T-helper 17 cell (primary cell): ENCODE results near the gene SLC27A1. TPM values are rescaled to one million over a fixed set of nuclear protein-coding genes. Genes with fewer than 3 reads are reported as not detected.
"Not testable (repeated sequence)": the region's sequence is repeated elsewhere in the genome, so short reads cannot be mapped to it uniquely, and the experiment has no call there.

Source experiments
- ATAC-seq: fragments of 150-1000 bp; cut with Tn5 transposase; 2 replicates; pipeline ENCODE4 v1.10.0; 2021; ENCODE audit warnings: mild to moderate bottlenecking, moderate library complexity
- DNase-seq, 3 donors: peaks; one replicate each; pipeline versions ENCODE4 v3.0.0 to v3.0.0-alpha.2; 2020 to 2021
- H3K9me3 ChIP-seq: one replicate; pipeline ENCODE4 v1.7.0; 2013; ENCODE audit warnings: low read length, mild to moderate bottlenecking; ENCODE audit not compliant: control insufficient read depth, poor library complexity, severe bottlenecking
- H3K27ac Mint-ChIP-seq: one replicate; pipeline ENCODE4 v1.8.0; 2022; ENCODE audit warnings: mild to moderate bottlenecking, moderate library complexity, mixed read lengths
- H3K27me3 Mint-ChIP-seq: one replicate; pipeline ENCODE4 v1.8.0; 2022; ENCODE audit warnings: mixed read lengths
- H3K36me3 Mint-ChIP-seq: one replicate; pipeline ENCODE4 v1.8.0; 2022; ENCODE audit warnings: low read depth, mixed read lengths
- H3K4me1 Mint-ChIP-seq: one replicate; pipeline ENCODE4 v1.8.0; 2022; ENCODE audit warnings: mild to moderate bottlenecking, mixed read lengths
- H3K4me3 Mint-ChIP-seq: one replicate; pipeline ENCODE4 v1.8.0; 2022; ENCODE audit warnings: mild to moderate bottlenecking, moderate library complexity, mixed read lengths
- total RNA-seq, 4 donors: library from RNA in 2 of 4; stranded (reverse) in 2 of 4; gene quantifications; one replicate each; pipeline ENCODE4 v1.2.3 and lab custom pipeline; 2022 to 2026

SLC27A1 gene
- total RNA-seq, 2 donors from 2014 or later, result 5.8 to 7.1 TPM

GRCh38 chr19:17500447-17501198 is 30.3 kb downstream of the SLC27A1 start:
- Mint-ChIP-seq H3K27ac (no peak overlapping the region), H3K4me3 (no peak overlapping the region), H3K27me3 (no peaks in the 10 kb centered on the region), H3K36me3 (peaks cover 4% of the 10 kb centered on the region), H3K4me1 (peaks cover 20% of the 10 kb centered on the region)
- ATAC-seq (no peak), DNase-seq (no peak)
- H3K9me3 ChIP-seq, result no peaks in the 10 kb centered on the region

DNA sequence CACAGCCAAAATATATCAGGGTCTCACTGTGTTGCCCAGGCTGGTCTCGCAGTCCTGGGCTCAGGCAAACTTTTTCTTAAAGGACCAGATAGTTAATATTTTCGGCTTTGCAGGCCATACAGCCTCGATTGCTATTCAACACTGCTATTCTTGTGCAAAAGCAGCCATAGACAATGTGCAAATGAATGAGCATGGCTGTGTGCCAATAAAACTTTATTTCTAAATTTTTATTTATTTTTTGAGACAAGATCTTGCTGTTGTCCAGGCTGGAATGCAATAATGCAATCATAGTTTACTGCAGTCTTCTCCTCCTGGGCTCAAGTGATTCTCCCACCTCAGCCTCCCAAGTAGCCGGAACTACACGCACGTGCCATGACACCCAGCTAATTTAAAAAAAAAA is 32.9 kb downstream of the SLC27A1 start:
- H3K9me3 ChIP-seq, result no peaks in the 10 kb centered on the region
- Mint-ChIP-seq H3K36me3 (peaks cover 4% of the 10 kb centered on the region), H3K4me1 (peaks cover 10% of the 10 kb centered on the region), H3K27ac (no peak overlapping the region), H3K27me3 (no peaks in the 10 kb centered on the region), H3K4me3 (no peak overlapping the region)
- ATAC-seq (no peak), DNase-seq (no peak)

GRCh38 chr19:17504030-17504429 is 33.7 kb downstream of the SLC27A1 start:
- peaks cover 4% of the 10 kb centered on the region for H3K36me3 Mint-ChIP-seq
- H3K27ac Mint-ChIP-seq, result no peak overlapping the region
- no peak overlapping the region for H3K4me3 Mint-ChIP-seq
- ATAC-seq (no peak), DNase-seq (no peak)
- H3K27me3 Mint-ChIP-seq, result no peaks in the 10 kb centered on the region
- peaks cover 10% of the 10 kb centered on the region for H3K4me1 Mint-ChIP-seq
- H3K9me3 ChIP-seq, result no peaks in the 10 kb centered on the region

GRCh38 chr19:17504456-17504855 is 34.1 kb downstream of the SLC27A1 start:
- H3K27me3 Mint-ChIP-seq, result no peaks in the 10 kb centered on the region
- ATAC-seq, result no peak
- no peak overlapping the region for H3K27ac Mint-ChIP-seq

DNA sequence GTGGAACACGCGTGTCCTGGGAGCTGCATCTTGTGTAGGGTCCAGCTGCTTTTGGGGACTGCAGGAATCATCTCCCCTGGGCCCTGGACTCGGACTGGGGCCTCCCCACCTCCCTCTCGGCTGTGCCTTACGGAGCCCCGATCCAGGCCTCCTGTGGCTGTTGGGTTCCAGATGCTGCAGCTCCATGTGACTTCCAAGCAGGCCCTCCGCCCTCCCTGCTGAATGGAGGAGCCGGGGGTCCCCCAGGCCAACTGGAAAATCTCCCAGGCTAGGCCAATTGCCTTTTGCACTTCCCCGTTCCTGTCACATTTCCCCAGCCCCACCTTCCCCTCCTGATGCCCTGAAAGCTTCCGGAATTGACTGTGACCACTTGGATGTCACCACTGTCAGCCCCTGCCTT is 34.9 kb downstream of the SLC27A1 start:
- no peaks in the 10 kb centered on the region for H3K27me3 Mint-ChIP-seq

More at GRCh38 chr19:17504456-17504855, 34.1 kb downstream of the SLC27A1 start:
- peaks cover 10% of the 10 kb centered on the region for H3K4me1 Mint-ChIP-seq
- H3K9me3 ChIP-seq, result no peaks in the 10 kb centered on the region
- no peak overlapping the region for H3K4me3 Mint-ChIP-seq
- H3K36me3 Mint-ChIP-seq, result peaks cover 4% of the 10 kb centered on the region
- DNase-seq, result no peak

GRCh38 chr19:17506745-17507144 is 36.4 kb downstream of the SLC27A1 start:
- H3K4me1 Mint-ChIP-seq, result peaks cover 15% of the 10 kb centered on the region
- no peak for ATAC-seq
- H3K27ac Mint-ChIP-seq, result no peak overlapping the region
- H3K4me3 Mint-ChIP-seq, result no peak overlapping the region
- H3K9me3 ChIP-seq, result no peaks in the 10 kb centered on the region
- peaks cover 4% of the 10 kb centered on the region for H3K36me3 Mint-ChIP-seq
- no peaks in the 10 kb centered on the region for H3K27me3 Mint-ChIP-seq
- no peak for DNase-seq

More for the DNA sequence above, 34.9 kb downstream of the SLC27A1 start:
- ATAC-seq (no peak), DNase-seq (no peak)
- H3K4me1 Mint-ChIP-seq, result peaks cover 8% of the 10 kb centered on the region
- no peak overlapping the region for H3K4me3 Mint-ChIP-seq
- H3K36me3 Mint-ChIP-seq, result peaks cover 4% of the 10 kb centered on the region
- H3K27ac Mint-ChIP-seq, result no peak overlapping the region
- H3K9me3 ChIP-seq, result no peaks in the 10 kb centered on the region

DNA sequence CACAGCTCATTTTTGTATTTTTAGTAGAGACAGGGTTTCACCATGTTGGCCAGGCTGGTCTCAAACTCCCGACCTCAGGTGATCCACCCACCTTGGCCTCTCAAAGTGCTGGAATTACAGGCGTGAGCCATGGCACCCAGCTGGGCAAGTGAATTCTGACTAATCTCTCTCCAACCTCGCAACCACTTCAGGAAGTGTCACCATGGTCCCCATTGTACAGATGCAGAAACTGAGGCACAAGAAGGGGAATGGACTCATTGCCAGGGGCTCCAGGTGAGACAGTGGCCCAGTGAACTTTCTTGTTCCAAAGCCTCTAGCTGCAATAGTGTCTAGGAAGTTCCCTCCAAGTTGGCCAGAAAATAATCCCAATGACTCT is 38.2 kb downstream of the SLC27A1 start:
- Mint-ChIP-seq H3K4me1 (peaks cover 18% of the 10 kb centered on the region), H3K4me3 (peak overlapping the region; percentile 33)
- not testable (repeated sequence) for H3K9me3 ChIP-seq, ATAC-seq, H3K27ac Mint-ChIP-seq, DNase-seq, H3K36me3 Mint-ChIP-seq, H3K27me3 Mint-ChIP-seq

DNA sequence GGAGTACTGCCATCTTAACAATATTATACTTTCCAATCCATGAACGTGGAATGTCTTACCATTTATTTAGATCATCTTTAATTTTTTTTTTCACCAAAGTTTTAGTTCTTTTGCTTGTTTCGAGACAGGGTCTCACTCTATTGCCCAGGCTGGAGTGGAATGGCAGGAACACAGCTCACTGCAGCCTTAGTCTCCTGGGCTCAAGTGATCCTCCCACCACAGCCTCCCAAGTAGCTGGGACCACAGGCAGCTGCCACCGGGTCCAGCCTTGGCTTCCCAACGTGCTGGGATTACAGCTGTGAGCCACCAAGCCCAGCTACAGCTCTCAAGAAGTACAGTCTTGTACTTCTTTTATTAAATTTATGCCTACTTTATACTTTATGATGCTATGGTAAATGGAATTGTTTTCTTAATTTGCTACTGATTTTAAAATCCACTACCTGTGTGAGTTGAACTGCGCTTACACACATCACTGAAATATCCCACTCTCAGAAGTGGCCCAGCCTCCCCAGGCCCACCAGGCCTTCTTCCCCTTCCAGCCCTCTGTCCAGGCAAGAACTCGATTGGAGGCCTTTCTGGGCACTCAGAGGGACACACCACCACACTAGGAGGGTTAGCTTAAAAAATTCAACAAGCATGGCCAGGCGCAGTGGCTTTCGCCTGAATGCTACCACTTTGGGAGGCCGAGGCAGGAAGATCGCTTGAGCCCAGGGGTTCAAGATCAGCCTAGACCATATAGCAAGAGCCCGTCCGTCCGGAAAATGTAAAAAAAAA is 40.1 kb downstream of the SLC27A1 start:
- H3K36me3 Mint-ChIP-seq, result peaks cover 2% of the 10 kb centered on the region
- no peaks in the 10 kb centered on the region for H3K9me3 ChIP-seq
- DNase-seq, result no peak
- ATAC-seq, result no peak
- no peaks in the 10 kb centered on the region for H3K27me3 Mint-ChIP-seq
- H3K27ac Mint-ChIP-seq, result peak overlapping the region; percentile 96
- H3K4me3 Mint-ChIP-seq, result peak overlapping the region; percentile 100
- H3K4me1 Mint-ChIP-seq, result peaks cover 18% of the 10 kb centered on the region

GRCh38 chr19:17511724-17512573 is 41.6 kb downstream of the SLC27A1 start:
- Mint-ChIP-seq H3K27me3 (no peaks in the 10 kb centered on the region), H3K36me3 (peaks cover 2% of the 10 kb centered on the region), H3K4me3 (peak overlapping the region; percentile 100), H3K27ac (peak overlapping the region; percentile 96), H3K4me1 (peaks cover 18% of the 10 kb centered on the region)
- ATAC-seq, result peak; percentile 80
- H3K9me3 ChIP-seq, result no peaks in the 10 kb centered on the region
- peak; percentile 74 to 78 (median 76) for DNase-seq

- Mint-ChIP-seq H3K27ac (peak overlapping the region; percentile 96), H3K36me3 (peaks cover 4% of the 10 kb centered on the region), H3K27me3 (no peaks in the 10 kb centered on the region), H3K4me1 (peaks cover 18% of the 10 kb centered on the region), H3K4me3 (peak overlapping the region; percentile 100)
- DNase-seq (no peak), ATAC-seq (no peak)
- no peaks in the 10 kb centered on the region for H3K9me3 ChIP-seq
These were observed 42.2 kb downstream of the SLC27A1 start for GRCh38 chr19:17512574-17512939.

GRCh38 chr19:17515408-17516149 is 45.3 kb downstream of the SLC27A1 start:
- ATAC-seq, result no peak
- peaks cover 11% of the 10 kb centered on the region for H3K4me1 Mint-ChIP-seq
- H3K27me3 Mint-ChIP-seq, result no peaks in the 10 kb centered on the region
- H3K9me3 ChIP-seq, result no peaks in the 10 kb centered on the region
- no peak overlapping the region for H3K27ac Mint-ChIP-seq
- H3K36me3 Mint-ChIP-seq, result peaks cover 4% of the 10 kb centered on the region
- DNase-seq, result no peak
- H3K4me3 Mint-ChIP-seq, result no peak overlapping the region

GRCh38 chr19:17517898-17518297 is 47.6 kb downstream of the SLC27A1 start:
- no peaks in the 10 kb centered on the region for H3K27me3 Mint-ChIP-seq
- H3K36me3 Mint-ChIP-seq, result peaks cover 2% of the 10 kb centered on the region
- H3K27ac Mint-ChIP-seq, result no peak overlapping the region
- no peak for ATAC-seq
- H3K9me3 ChIP-seq, result no peaks in the 10 kb centered on the region
- peaks cover 6% of the 10 kb centered on the region for H3K4me1 Mint-ChIP-seq
- DNase-seq, result no peak
- no peak overlapping the region for H3K4me3 Mint-ChIP-seq
